Activated naive CD4-positive, alpha-beta T cell treated with anti-CD3 and anti-CD28 coated beads for 36 hours (primary cell): ENCODE data around the gene VSIG4. TPM values are rescaled to one million over a fixed set of nuclear protein-coding genes. Genes with fewer than 3 reads are reported as not detected.

Source experiments
- CTCF ChIA-PET: fragments of 350-600 bp; sonication (Branson Sonifier 250); formaldehyde crosslinking; loops from one replicate; lab custom pipeline; 2021; ENCODE audit warnings: antibody characterized with exemption; lab: Charles Lee
- DNase-seq: peaks from one replicate; pipeline ENCODE4 v3.0.0-alpha.2; 2020
- H3K27ac Mint-ChIP-seq: one replicate; pipeline ENCODE4 v1.8.0; 2021; ENCODE audit warnings: mild to moderate bottlenecking, mixed read lengths
- H3K27me3 Mint-ChIP-seq: one replicate; pipeline ENCODE4 v1.8.0; 2021; ENCODE audit warnings: low read depth, mixed read lengths
- H3K36me3 Mint-ChIP-seq: one replicate; pipeline ENCODE4 v1.8.0; 2021; ENCODE audit warnings: low read depth, mixed read lengths
- H3K4me1 Mint-ChIP-seq: one replicate; pipeline ENCODE4 v1.8.0; 2021; ENCODE audit warnings: low read depth, mixed read lengths
- H3K4me3 Mint-ChIP-seq: one replicate; pipeline ENCODE4 v1.8.0; 2021; ENCODE audit warnings: mild to moderate bottlenecking, moderate library complexity, mixed read lengths
- H3K9me3 Mint-ChIP-seq: one replicate; pipeline ENCODE4 v1.8.0; 2021; ENCODE audit warnings: mixed read lengths
- intact Hi-C: fragments of 100-400 bp; cut with micrococcal nuclease; formaldehyde crosslinking; loops from one replicate; pipeline ENCODE4 v1.15.1; 2023
- total RNA-seq, 2 experiments: library from RNA; stranded (reverse); gene quantifications; one replicate each; pipeline ENCODE4 v1.2.3, GENCODE V29; 2021

Gene VSIG4
- total RNA-seq, 2 experiments from 2014 or later: not detected

- H3K4me3 Mint-ChIP-seq: no peak overlapping the region
- peak overlapping the region; percentile 61 for H3K27ac Mint-ChIP-seq
- H3K9me3 Mint-ChIP-seq: no peaks in the 10 kb centered on the region
- intact Hi-C loops: loop anchor here (5.0 kb wide), 1 partner anchor 408 kb away; no protein-coding TSS in a partner anchor
- DNase-seq: no peak
- CTCF ChIA-PET: interaction anchor here (0.6 kb wide), 1 partner anchor 64 kb away, joined by 3 read pairs; no protein-coding TSS in a partner anchor
- H3K36me3 Mint-ChIP-seq: no peaks in the 10 kb centered on the region
- H3K4me1 Mint-ChIP-seq: peaks cover 57% of the 10 kb centered on the region
- no peaks in the 10 kb centered on the region for H3K27me3 Mint-ChIP-seq
These were observed 34.7 kb downstream of the VSIG4 start for GRCh38 chrX:66004928-66005829.

- H3K27ac Mint-ChIP-seq: no peak overlapping the region
- H3K9me3 Mint-ChIP-seq: no peaks in the 10 kb centered on the region
- no peaks in the 10 kb centered on the region for H3K27me3 Mint-ChIP-seq
- H3K4me1 Mint-ChIP-seq: peaks cover 63% of the 10 kb centered on the region
- no peak overlapping the region for H3K4me3 Mint-ChIP-seq
- no peak for DNase-seq
- H3K36me3 Mint-ChIP-seq: no peaks in the 10 kb centered on the region
- intact Hi-C loops: loop anchor here (5.0 kb wide), 1 partner anchor 406 kb away; no protein-coding TSS in a partner anchor
- CTCF ChIA-PET: no interaction called here
These were observed 36.8 kb downstream of the VSIG4 start for GRCh38 chrX:66002824-66003680.

DNA sequence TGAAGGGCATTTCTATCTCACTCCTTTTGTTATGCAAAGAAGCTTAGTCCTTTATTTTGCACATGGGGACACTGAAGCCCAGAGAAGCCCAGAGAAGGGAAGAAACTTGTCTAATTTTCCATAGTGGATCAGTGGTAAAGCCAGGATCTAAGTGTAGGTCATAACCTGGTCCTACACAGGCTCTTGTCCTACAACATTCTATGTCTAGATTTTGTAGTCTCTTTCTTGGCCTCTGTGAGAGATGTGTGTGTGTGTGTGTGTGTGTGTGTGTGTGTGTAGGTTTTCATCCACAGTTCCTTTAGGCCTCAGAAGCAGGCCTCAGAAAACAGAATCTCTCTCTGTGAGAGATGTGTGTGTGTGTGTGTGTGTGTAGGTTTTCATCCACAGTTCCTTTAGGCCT lies 38.3 kb downstream of the VSIG4 start:
- Mint-ChIP-seq H3K9me3 (no peaks in the 10 kb centered on the region), H3K4me1 (peaks cover 63% of the 10 kb centered on the region), H3K4me3 (no peak overlapping the region), H3K36me3 (no peaks in the 10 kb centered on the region), H3K27ac (no peak overlapping the region), H3K27me3 (no peaks in the 10 kb centered on the region)
- CTCF ChIA-PET: no interaction called here
- no peak for DNase-seq
- intact Hi-C loops: loop anchor here (5.0 kb wide), 1 partner anchor 404 kb away; no protein-coding TSS in a partner anchor

DNA sequence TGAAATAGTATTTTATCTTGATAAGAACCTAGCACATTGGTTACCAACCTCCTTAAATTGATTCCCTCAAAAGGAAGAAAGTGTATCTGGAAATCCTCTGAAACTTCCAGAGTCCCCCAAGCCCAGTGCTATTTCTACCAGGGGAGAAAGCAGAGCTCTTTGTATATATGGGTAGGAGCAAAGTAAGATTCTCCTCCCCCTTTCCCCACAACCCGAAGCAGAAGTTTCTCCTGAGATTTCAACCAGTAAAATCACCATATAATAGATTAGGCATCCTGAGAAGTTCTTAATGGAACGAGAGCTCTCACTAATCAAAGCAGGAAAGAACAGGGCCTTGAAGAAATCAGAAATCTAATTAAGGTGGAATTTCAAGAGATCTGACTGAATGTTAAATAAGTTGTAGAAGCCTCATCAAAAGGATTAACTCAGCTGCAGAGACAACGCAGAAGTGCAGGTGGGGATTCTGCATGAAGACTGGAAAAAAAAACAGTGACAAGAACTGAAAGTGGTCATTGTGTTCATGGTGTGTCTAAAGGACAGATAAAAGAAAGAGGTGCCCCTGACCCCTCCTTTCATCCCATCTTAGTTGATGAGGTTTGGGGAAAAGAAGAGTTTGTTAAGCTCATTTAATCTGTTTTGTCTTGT lies 39.1 kb downstream of the VSIG4 start:
- CTCF ChIA-PET: interaction anchor here (0.8 kb wide), 1 partner anchor 16 kb away, joined by 4 read pairs; no protein-coding TSS in a partner anchor
- Mint-ChIP-seq H3K9me3 (no peaks in the 10 kb centered on the region), H3K4me3 (no peak overlapping the region), H3K27me3 (no peaks in the 10 kb centered on the region), H3K4me1 (peaks cover 57% of the 10 kb centered on the region), H3K36me3 (no peaks in the 10 kb centered on the region), H3K27ac (no peak overlapping the region)
- no peak for DNase-seq
- intact Hi-C loops: loop anchor here (5.0 kb wide), 1 partner anchor 403 kb away; no protein-coding TSS in a partner anchor

DNA sequence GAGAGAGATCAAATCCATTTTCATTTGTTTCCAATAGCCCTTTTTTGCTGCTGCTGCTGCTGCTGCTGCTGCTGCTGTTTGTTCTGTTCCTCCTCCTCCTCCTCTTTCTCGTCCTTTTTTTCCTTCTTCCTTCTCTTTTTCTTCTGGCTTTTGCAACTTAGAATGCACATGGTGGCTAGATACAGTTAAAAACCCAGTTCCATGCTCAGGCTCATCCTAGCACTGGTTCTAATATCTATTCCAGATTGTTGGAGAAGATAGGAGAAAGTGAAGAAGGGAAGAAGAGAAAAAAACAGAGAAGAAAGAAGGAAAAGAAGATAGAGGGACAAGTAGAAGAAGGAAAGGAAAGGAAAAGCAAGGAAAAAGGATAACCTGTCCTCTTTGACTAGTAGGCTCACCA lies 39.7 kb downstream of the VSIG4 start:
- no peaks in the 10 kb centered on the region for H3K27me3 Mint-ChIP-seq
- H3K27ac Mint-ChIP-seq: no peak overlapping the region
- H3K4me3 Mint-ChIP-seq: no peak overlapping the region
- peaks cover 51% of the 10 kb centered on the region for H3K4me1 Mint-ChIP-seq
- no peak for DNase-seq
- CTCF ChIA-PET: interaction anchor here (0.6 kb wide), 1 partner anchor 87 kb away, joined by 3 read pairs; no protein-coding TSS in a partner anchor
- H3K9me3 Mint-ChIP-seq: no peaks in the 10 kb centered on the region
- intact Hi-C loops: loop anchor here (5.0 kb wide), 1 partner anchor 403 kb away; no protein-coding TSS in a partner anchor
- no peaks in the 10 kb centered on the region for H3K36me3 Mint-ChIP-seq

GRCh38 chrX:65999563-66000148 lies 40.2 kb downstream of the VSIG4 start:
- Mint-ChIP-seq H3K36me3 (no peaks in the 10 kb centered on the region), H3K27ac (no peak overlapping the region), H3K4me3 (no peak overlapping the region), H3K9me3 (no peaks in the 10 kb centered on the region), H3K4me1 (peaks cover 47% of the 10 kb centered on the region), H3K27me3 (no peaks in the 10 kb centered on the region)
- intact Hi-C loops: loop anchor here (2.0 to 5.0 kb wide), 2 partner anchors 17 to 402 kb away; no protein-coding TSS in a partner anchor
- DNase-seq: no peak
- CTCF ChIA-PET: interaction anchor here (0.6 to 0.7 kb wide), 2 partner anchors 88 to 165 kb away, joined by 3 read pairs; partner anchors contain the start of gene HEPH

DNA sequence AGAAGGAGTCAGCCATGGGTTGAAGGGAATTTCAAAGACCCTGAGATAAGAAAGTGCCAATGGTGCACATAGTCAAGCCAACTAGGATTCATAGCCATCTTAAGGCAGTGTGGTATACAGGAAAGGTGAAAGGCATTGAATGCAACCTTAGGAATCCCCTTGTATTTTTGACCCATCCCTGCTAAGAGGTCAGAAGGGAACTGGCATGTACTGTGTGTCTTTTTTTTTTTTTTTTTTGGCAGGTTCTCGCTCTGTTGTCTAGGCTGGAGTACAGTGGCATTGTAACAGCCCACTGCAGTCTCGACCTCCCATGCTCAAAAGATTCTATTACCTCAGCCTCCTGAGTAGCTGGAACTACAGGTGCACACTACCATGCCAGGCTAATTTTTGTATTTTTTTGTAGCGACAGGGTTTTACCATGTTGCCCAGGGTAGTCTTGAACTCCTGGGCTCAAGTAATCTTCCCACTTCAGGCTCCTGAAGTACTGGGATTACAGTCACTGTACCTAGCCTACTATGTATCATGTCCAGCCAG lies 40.8 kb downstream of the VSIG4 start:
- Mint-ChIP-seq H3K36me3 (no peaks in the 10 kb centered on the region), H3K27me3 (no peaks in the 10 kb centered on the region), H3K9me3 (no peaks in the 10 kb centered on the region), H3K4me1 (peaks cover 48% of the 10 kb centered on the region), H3K4me3 (no peak overlapping the region), H3K27ac (no peak overlapping the region)
- intact Hi-C loops: loop anchor here (2.0 kb wide), 1 partner anchor 18 kb away; no protein-coding TSS in a partner anchor
- CTCF ChIA-PET: interaction anchor here (0.7 to 1.0 kb wide), 2 partner anchors 165 to 418 kb away, joined by 3 read pairs; partner anchors contain the start of gene HEPH
- DNase-seq: no peak

- Mint-ChIP-seq H3K36me3 (no peaks in the 10 kb centered on the region), H3K27me3 (no peaks in the 10 kb centered on the region), H3K27ac (no peak overlapping the region), H3K9me3 (no peaks in the 10 kb centered on the region), H3K4me1 (peaks cover 51% of the 10 kb centered on the region), H3K4me3 (no peak overlapping the region)
- CTCF ChIA-PET: interaction anchor here (1.0 kb wide), 2 partner anchors 33 to 417 kb away, joined by 3 read pairs; no protein-coding TSS in a partner anchor
- intact Hi-C loops: loop anchor here (2.0 kb wide), 1 partner anchor 19 kb away; no protein-coding TSS in a partner anchor
- no peak for DNase-seq
These were observed 41.7 kb downstream of the VSIG4 start for GRCh38 chrX:65997978-65998717.

DNA sequence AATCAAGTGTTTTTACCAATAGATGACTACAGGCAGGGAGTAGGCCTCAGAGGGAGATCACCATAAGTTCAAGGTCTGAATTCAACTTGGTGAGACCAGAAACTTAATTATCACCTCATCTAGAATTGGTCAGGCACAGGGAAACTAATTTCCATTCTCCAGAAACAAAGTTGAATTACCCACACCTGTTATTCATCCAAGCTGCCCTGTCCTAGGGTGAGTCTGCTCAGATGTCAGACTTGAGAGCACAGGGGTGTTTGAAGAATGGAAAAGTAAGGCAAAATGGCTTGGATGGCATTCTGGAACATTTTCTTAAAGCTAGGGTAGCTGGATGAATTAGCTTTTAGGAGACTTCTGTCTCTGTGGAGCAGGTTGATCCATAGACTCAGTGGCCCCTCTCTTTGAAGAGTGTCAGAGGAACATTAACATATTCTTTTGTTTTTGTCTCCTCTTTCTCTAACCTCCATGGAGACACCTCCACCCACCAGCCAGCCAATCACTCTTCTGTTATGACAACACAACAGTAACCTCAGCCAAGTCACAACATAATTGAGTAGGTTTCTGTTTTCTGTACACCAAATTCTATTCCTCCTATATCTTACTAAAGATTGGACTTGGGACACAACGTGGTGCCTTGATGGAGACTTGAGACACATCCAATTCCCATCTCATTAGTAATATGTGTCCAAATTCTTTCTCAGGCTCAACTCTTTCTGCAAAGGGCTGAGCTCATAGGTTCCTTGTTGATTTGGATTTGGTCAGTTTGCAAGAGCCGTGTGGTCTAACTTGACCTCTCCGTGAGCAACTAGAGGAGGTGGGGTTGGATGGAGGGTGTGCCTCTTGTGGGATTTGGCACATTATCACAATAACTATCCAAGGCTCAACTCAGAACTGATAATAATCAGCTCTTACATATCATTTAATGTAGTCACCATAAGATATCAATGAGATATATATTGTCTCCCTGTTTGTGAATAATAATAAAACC lies 45.1 kb downstream of the VSIG4 start:
- Mint-ChIP-seq H3K27ac (no peak overlapping the region), H3K27me3 (no peaks in the 10 kb centered on the region), H3K4me3 (no peak overlapping the region), H3K36me3 (no peaks in the 10 kb centered on the region), H3K9me3 (no peaks in the 10 kb centered on the region), H3K4me1 (peaks cover 23% of the 10 kb centered on the region)
- no peak for DNase-seq
- intact Hi-C loops: loop anchor here (2.0 kb wide), 1 partner anchor 14 kb away; no protein-coding TSS in a partner anchor
- CTCF ChIA-PET: interaction anchor here (0.5 to 1.2 kb wide), 2 partner anchors 8 to 115 kb away, joined by 3 to 5 read pairs; no protein-coding TSS in a partner anchor
